ENCODE results near the gene GIGYF2. TPM values are rescaled to one million over a fixed set of nuclear protein-coding genes. Genes with fewer than 3 reads are reported as not detected.

The GIGYF2 gene
- total RNA-seq, 4 donors from 2014 or later: 66.0 to 106 (median 86.4) TPM

- WGBS, 2 donors: 36 to 47% methylated on average over 2 of the region's 2 CpGs
- H3K4me1 ChIP-seq: peaks cover 0 to 26% (median 0%) of the 10 kb centered on the region in 4 donors
- DNase-seq (ENCODE audit: low spot score in 2 of 2): no peak
Observed at GRCh38 chr2:232852676-232853075, 155.5 kb downstream of the GIGYF2 start.

GRCh38 chr2:232854082-232854481 is 157.0 kb downstream of the GIGYF2 start:
- DNase-seq (ENCODE audit: low spot score in 2 of 2): no peak
- 35 to 43% methylated on average over 7 of the region's 7 CpGs for WGBS, 2 donors
- Histone ChIP-seq H3K4me3 (no peak overlapping the region), H3K36me3 (peaks cover 0 to 72% (median 21%) of the 10 kb centered on the region in 3 donors), H3K9me3 (no peaks in the 10 kb centered on the region), H3K27ac (peak overlapping the region in 2 of 4 donors; percentile 51 to 65), H3K27me3 (no peaks in the 10 kb centered on the region), H3K4me1 (peaks cover 0 to 26% (median 0%) of the 10 kb centered on the region in 4 donors)
- TF ChIP-seq CTCF (IDR thresholded peaks at IDR 0.05) (no peak), POLR2A (IDR thresholded peaks at IDR 0.05) (no peak), EP300 (IDR thresholded peaks at IDR 0.05) (no peak)

More at GRCh38 chr2:232852676-232853075, 155.5 kb downstream of the GIGYF2 start:
- H3K27ac ChIP-seq: peak overlapping the region in 1 of 4 donors; percentile 15
- peaks cover 0 to 72% (median 28%) of the 10 kb centered on the region in 3 donors for H3K36me3 ChIP-seq
- H3K9me3 ChIP-seq: no peaks in the 10 kb centered on the region
- H3K27me3 ChIP-seq: no peaks in the 10 kb centered on the region
- TF ChIP-seq CTCF (IDR thresholded peaks at IDR 0.05) (no peak), POLR2A (IDR thresholded peaks at IDR 0.05) (no peak), EP300 (IDR thresholded peaks at IDR 0.05) (no peak)
- H3K4me3 ChIP-seq: no peak overlapping the region

- TF ChIP-seq CTCF (IDR thresholded peaks at IDR 0.05) (no peak), EP300 (IDR thresholded peaks at IDR 0.05) (no peak), POLR2A (IDR thresholded peaks at IDR 0.05) (no peak)
- peaks cover 0 to 26% (median 0%) of the 10 kb centered on the region in 4 donors for H3K4me1 ChIP-seq
- WGBS, 2 donors: 61 to 66% methylated on average over 4 of the region's 4 CpGs
- no peak overlapping the region for H3K4me3 ChIP-seq
- no peaks in the 10 kb centered on the region for H3K27me3 ChIP-seq
- no peak for DNase-seq (ENCODE audit: low spot score in 2 of 2)
- H3K36me3 ChIP-seq: peaks cover 0 to 64% (median 10%) of the 10 kb centered on the region in 3 donors
- H3K9me3 ChIP-seq: no peaks in the 10 kb centered on the region
- H3K27ac ChIP-seq: no peak overlapping the region
Observed at GRCh38 chr2:232857158-232857563, 160.0 kb downstream of the GIGYF2 start.

- Histone ChIP-seq H3K36me3 (peaks cover 0 to 63% (median 10%) of the 10 kb centered on the region in 3 donors), H3K4me1 (peaks cover 0 to 13% (median 0%) of the 10 kb centered on the region in 4 donors), H3K27me3 (no peaks in the 10 kb centered on the region), H3K27ac (no peak overlapping the region), H3K4me3 (no peak overlapping the region), H3K9me3 (no peaks in the 10 kb centered on the region)
- WGBS, 2 donors: 80 to 83% methylated on average over 4 of the region's 4 CpGs
- TF ChIP-seq CTCF (IDR thresholded peaks at IDR 0.05): no peak
- no peak for TF ChIP-seq EP300 (IDR thresholded peaks at IDR 0.05)
- DNase-seq (ENCODE audit: low spot score in 2 of 2): no peak
Observed at GRCh38 chr2:232859385-232859916, 162.3 kb downstream of the GIGYF2 start.

- Histone ChIP-seq H3K4me1 (peaks cover 0 to 4% (median 0%) of the 10 kb centered on the region in 4 donors), H3K36me3 (peaks cover 0 to 57% (median 10%) of the 10 kb centered on the region in 3 donors), H3K9me3 (no peaks in the 10 kb centered on the region), H3K27ac (no peak overlapping the region), H3K27me3 (no peaks in the 10 kb centered on the region), H3K4me3 (no peak overlapping the region)
- TF ChIP-seq CTCF (IDR thresholded peaks at IDR 0.05): no peak
- TF ChIP-seq POLR2A (IDR thresholded peaks at IDR 0.05): no peak
- no peak for TF ChIP-seq EP300 (IDR thresholded peaks at IDR 0.05)
- WGBS, 2 donors: 83 to 89% methylated on average over 9 of the region's 9 CpGs
- DNase-seq (ENCODE audit: low spot score in 2 of 2): no peak
Observed at GRCh38 chr2:232860593-232861241, 163.6 kb downstream of the GIGYF2 start.
